BJ (cell line): ENCODE measurements around the gene BICDL2. TPM values are rescaled to one million over a fixed set of nuclear protein-coding genes. Genes with fewer than 3 reads are reported as not detected.
A peak's percentile ranks its signal among the peaks of the same experiment; 100 is the strongest.

Experiments
- CTCF ChIA-PET: fragments of 350-600 bp; formaldehyde crosslinking; extraction: SDS; loops from one replicate; lab custom pipeline; 2021; ENCODE audit warnings: antibody characterized with exemption, inconsistent platforms; lab: Yijun Ruan, JAX
- POLR2A ChIA-PET: fragments of 300-600 bp; sonication (Branson Sonifier 250); formaldehyde crosslinking; extraction: SDS; loops from one replicate; lab custom pipeline; 2021; ENCODE audit warnings: antibody characterized with exemption; lab: Charles Lee
- DNase-seq: peaks from one replicate; pipeline ENCODE4 v3.0.0-alpha.2; 2011; ENCODE audit warnings: low read depth
- H3K27me3 ChIP-seq: 2 replicates; pipeline ENCODE4 v1.6.0; 2011; ENCODE audit warnings: low read length; ENCODE audit not compliant: control insufficient read depth, insufficient read depth
- H3K36me3 ChIP-seq: 2 replicates; pipeline ENCODE4 v1.5.1; 2011; ENCODE audit warnings: low read length; ENCODE audit not compliant: control insufficient read depth, insufficient read depth
- H3K4me3 ChIP-seq: 2 replicates; pipeline ENCODE4 v1.5.1; 2011; ENCODE audit warnings: low read depth, mild to moderate bottlenecking, control low read depth, low read length
- polyA plus RNA-seq: library from polyadenylated mRNA; depleted of rRNA; stranded (reverse); fragments of >200 nt; gene quantifications from 2 replicates; pipeline ENCODE4 v1.2.3, GENCODE V29; 2011
- TF ChIP-seq, protein P1 (sequence below): IDR thresholded peaks from 2 replicates; pipeline ENCODE4 v1.5.1; 2011; ENCODE audit warnings: low read depth, mild to moderate bottlenecking, control low read depth, inconsistent platforms, low read length, moderate library complexity; ENCODE audit not compliant: insufficient read depth

BICDL2 gene
- polyA plus RNA-seq, 1 experiment = 0.04 TPM

- Histone ChIP-seq H3K4me3 (no peak overlapping the region), H3K27me3 (peaks cover 22% of the 10 kb centered on the region), H3K36me3 (peaks cover 16% of the 10 kb centered on the region)
- no peak for DNase-seq
- TF ChIP-seq, protein P1, sequence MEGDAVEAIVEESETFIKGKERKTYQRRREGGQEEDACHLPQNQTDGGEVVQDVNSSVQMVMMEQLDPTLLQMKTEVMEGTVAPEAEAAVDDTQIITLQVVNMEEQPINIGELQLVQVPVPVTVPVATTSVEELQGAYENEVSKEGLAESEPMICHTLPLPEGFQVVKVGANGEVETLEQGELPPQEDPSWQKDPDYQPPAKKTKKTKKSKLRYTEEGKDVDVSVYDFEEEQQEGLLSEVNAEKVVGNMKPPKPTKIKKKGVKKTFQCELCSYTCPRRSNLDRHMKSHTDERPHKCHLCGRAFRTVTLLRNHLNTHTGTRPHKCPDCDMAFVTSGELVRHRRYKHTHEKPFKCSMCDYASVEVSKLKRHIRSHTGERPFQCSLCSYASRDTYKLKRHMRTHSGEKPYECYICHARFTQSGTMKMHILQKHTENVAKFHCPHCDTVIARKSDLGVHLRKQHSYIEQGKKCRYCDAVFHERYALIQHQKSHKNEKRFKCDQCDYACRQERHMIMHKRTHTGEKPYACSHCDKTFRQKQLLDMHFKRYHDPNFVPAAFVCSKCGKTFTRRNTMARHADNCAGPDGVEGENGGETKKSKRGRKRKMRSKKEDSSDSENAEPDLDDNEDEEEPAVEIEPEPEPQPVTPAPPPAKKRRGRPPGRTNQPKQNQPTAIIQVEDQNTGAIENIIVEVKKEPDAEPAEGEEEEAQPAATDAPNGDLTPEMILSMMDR = no peak
- POLR2A ChIA-PET = no interaction called here
- CTCF ChIA-PET = interaction anchor here (0.6 to 9.4 kb wide), 23 partner anchors 9 to 122 kb away, joined by 3 to 97 read pairs (median 6); partner anchors contain the start of genes HCFC1R1, MMP25, THOC6 and TNFRSF12A
Observed at GRCh38 chr16:3030222-3031212, 6.2 kb downstream of the BICDL2 start.

GRCh38 chr16:3029491-3030221 lies 7.1 kb downstream of the BICDL2 start:
- H3K36me3 ChIP-seq = peaks cover 17% of the 10 kb centered on the region
- H3K4me3 ChIP-seq = no peak overlapping the region
- POLR2A ChIA-PET = no interaction called here
- CTCF ChIA-PET = interaction anchor here (1.1 to 9.4 kb wide), 14 partner anchors 8 to 122 kb away, joined by 3 to 97 read pairs (median 8); partner anchors contain the start of genes HCFC1R1, MMP25, THOC6 and TNFRSF12A
- peaks cover 15% of the 10 kb centered on the region for H3K27me3 ChIP-seq
- TF ChIP-seq, protein P1 = no peak
- DNase-seq = no peak

DNA sequence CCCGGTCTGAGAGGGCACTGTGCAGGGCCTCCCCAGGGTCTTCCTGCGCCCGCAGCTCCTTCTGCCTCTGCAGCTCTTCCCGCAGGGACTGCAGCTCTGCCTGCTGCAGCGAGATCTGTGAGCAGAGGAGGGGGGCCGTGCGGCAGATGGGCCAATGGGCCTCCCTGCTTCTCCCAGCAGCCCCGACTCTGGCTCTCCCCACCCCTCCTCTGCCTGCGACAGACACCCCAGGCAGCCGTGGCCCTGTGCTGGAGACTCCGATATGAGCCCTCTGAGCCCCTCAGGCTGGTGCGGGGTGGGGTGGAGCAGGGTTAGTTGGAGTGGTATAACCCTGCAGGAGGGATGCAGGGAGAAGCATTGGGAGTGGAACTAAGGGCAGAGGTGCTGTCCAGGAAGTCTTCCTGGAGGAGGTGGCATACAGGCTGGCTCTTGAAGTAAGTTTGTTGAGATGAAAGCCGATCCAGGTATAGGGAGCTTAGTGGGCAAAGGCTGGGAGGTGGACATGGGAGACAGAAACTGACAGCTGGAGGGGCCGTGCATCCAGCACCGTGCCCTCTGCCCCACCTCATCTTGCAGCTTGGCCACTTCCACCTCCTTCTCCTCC lies 7.9 kb downstream of the BICDL2 start:
- DNase-seq = no peak
- POLR2A ChIA-PET = no interaction called here
- CTCF ChIA-PET = interaction anchor here (0.8 to 9.4 kb wide), 18 partner anchors 8 to 100 kb away, joined by 3 to 97 read pairs (median 5); partner anchors contain the start of genes BICDL2, CLDN9, HCFC1R1 and MMP25
- peaks cover 11% of the 10 kb centered on the region for H3K27me3 ChIP-seq
- no peak overlapping the region for H3K4me3 ChIP-seq
- TF ChIP-seq, protein P1 = no peak
- peaks cover 17% of the 10 kb centered on the region for H3K36me3 ChIP-seq

- Histone ChIP-seq H3K27me3 (peaks cover 6% of the 10 kb centered on the region), H3K4me3 (no peak overlapping the region), H3K36me3 (peaks cover 17% of the 10 kb centered on the region)
- DNase-seq = no peak
- TF ChIP-seq, protein P1 = peak; percentile 80
- CTCF ChIA-PET = interaction anchor here (0.5 to 9.4 kb wide), 19 partner anchors 7 to 436 kb away, joined by 3 to 97 read pairs (median 5); partner anchors contain the start of genes BICDL2, CLDN9, HCFC1R1 and MMP25
- POLR2A ChIA-PET = no interaction called here
Observed at GRCh38 chr16:3027983-3028715, 8.6 kb downstream of the BICDL2 start.
